Endothelial cell of umbilical vein (primary cell): ENCODE measurements around the gene SMAD5. TPM values are rescaled to one million over a fixed set of nuclear protein-coding genes. Genes with fewer than 3 reads are reported as not detected.

Experiments used
- BruUV-seq: library from RNA; stranded (reverse); fragments of 400-500 nt; replicated peaks from 2 replicates; lab custom pipeline; 2021; lab: Mats Ljungman, UMichigan
- CTCF ChIA-PET: fragments of 300-600, 350-600 bp; sonication (Branson Sonifier 250); formaldehyde crosslinking; loops from one replicate; lab custom pipeline; 2021; ENCODE audit warnings: antibody characterized with exemption, inconsistent platforms; lab: Charles Lee
- POLR2A ChIA-PET: fragments of 300-600, 350-600 bp; sonication (Branson Sonifier 250); formaldehyde crosslinking; loops from one replicate; lab custom pipeline; 2021; ENCODE audit warnings: antibody characterized with exemption, inconsistent platforms; lab: Charles Lee
- DNase-seq: peaks from one replicate; pipeline ENCODE4 v3.0.0-alpha.2; 2011; ENCODE audit warnings: low read depth, low spot score
- FAIRE-seq: peaks from 2 replicates; lab custom pipeline; 2011; peaks lifted over from hg19 to GRCh38; lab: Jason Lieb, UNC
- H2AFZ ChIP-seq: 2 replicates; pipeline ENCODE4 v1.6.0; 2012; ENCODE audit warnings: low read depth, low read length, control low read depth, inconsistent platforms
- H3K27ac ChIP-seq: 2 replicates; pipeline ENCODE4 v1.5.1; 2011; ENCODE audit warnings: low read depth, mild to moderate bottlenecking, control low read depth, low read length, moderate library complexity; ENCODE audit not compliant: insufficient read depth
- H3K27me3 ChIP-seq, 2 experiments: 2 replicates each; pipeline versions ENCODE4 v1.6.0 to v1.6.1; 2011; ENCODE audit warnings: low read length in 2 of 2, mixed read lengths in 1 of 2; ENCODE audit not compliant: control insufficient read depth in 2 of 2, insufficient read depth in 2 of 2
- H3K36me3 ChIP-seq, 2 experiments: 2 replicates in 1 of 2; 3 replicates in 1 of 2; pipeline ENCODE4 v1.5.1; 2011; ENCODE audit warnings: low read length in 2 of 2, mild to moderate bottlenecking in 1 of 2, moderate library complexity in 1 of 2; ENCODE audit not compliant: control insufficient read depth in 2 of 2, insufficient read depth in 2 of 2; ENCODE audit errors: extremely low read depth in 1 of 2
- H3K4me1 ChIP-seq: 3 replicates; pipeline ENCODE4 v1.5.1; 2011; ENCODE audit warnings: mild to moderate bottlenecking, low read length; ENCODE audit not compliant: control insufficient read depth, insufficient read depth; ENCODE audit errors: extremely low read depth
- H3K4me2 ChIP-seq: 2 replicates; pipeline ENCODE4 v1.6.1; 2011; ENCODE audit warnings: low read length, control low read depth, mixed read lengths; ENCODE audit not compliant: insufficient read depth
- H3K4me3 ChIP-seq, 3 experiments: fragments of 200-600 bp in 1 of 3; sonication (generic), shearing (Covaris generic) in 1 of 3; replicated peaks in 1 of 3; 2 replicates each; pipeline ENCODE4 v1.5.1; 2011 to 2016; ENCODE audit warnings: control low read depth in 3 of 3, low read length in 3 of 3, mild to moderate bottlenecking in 2 of 3, inconsistent platforms in 1 of 3, low read depth in 1 of 3, moderate library complexity in 1 of 3; ENCODE audit not compliant: insufficient read depth in 1 of 3
- H3K79me2 ChIP-seq: 2 replicates; pipeline ENCODE4 v1.6.0; 2012; ENCODE audit warnings: low read length, inconsistent platforms; ENCODE audit not compliant: control insufficient read depth, insufficient read depth
- H3K9ac ChIP-seq: replicated peaks from 2 replicates; pipeline ENCODE3; 2011; ENCODE audit warnings: low read length, control low read depth; ENCODE audit not compliant: insufficient read depth; ENCODE audit errors: extremely low read depth
- H3K9me1 ChIP-seq: replicated peaks from 3 replicates; pipeline ENCODE4 v1.6.0; 2011; ENCODE audit warnings: mild to moderate bottlenecking, low read length; ENCODE audit not compliant: control insufficient read depth, insufficient read depth; ENCODE audit errors: extremely low read depth
- H3K9me3 ChIP-seq: replicated peaks from 2 replicates; pipeline ENCODE4 v1.5.1; 2012; ENCODE audit warnings: low read length, inconsistent platforms; ENCODE audit not compliant: control insufficient read depth, insufficient read depth
- H4K20me1 ChIP-seq: replicated peaks from 2 replicates; pipeline ENCODE3; 2011; ENCODE audit warnings: mild to moderate bottlenecking, low read length; ENCODE audit not compliant: control insufficient read depth, insufficient read depth; ENCODE audit errors: extremely low read depth
- CTCF ChIP-seq, 2 donors: IDR thresholded peaks; 1 replicate in 1 of 2; 2 replicates in 1 of 2; pipeline ENCODE4 v1.5.1; 2011; ENCODE audit warnings: low read length in 2 of 2, mild to moderate bottlenecking in 2 of 2, moderate library complexity in 2 of 2, control low read depth in 1 of 2, inconsistent platforms in 1 of 2, low read depth in 1 of 2; ENCODE audit not compliant: insufficient read depth in 1 of 2; ENCODE audit errors: extremely low read depth in 1 of 2
- EZH2 ChIP-seq: IDR thresholded peaks from 2 replicates; pipeline ENCODE4 v1.6.1; 2012; ENCODE audit warnings: borderline replicate concordance, low read depth, mild to moderate bottlenecking, moderate library complexity, low read length, inconsistent platforms; ENCODE audit not compliant: severe bottlenecking
- FOS ChIP-seq: IDR thresholded peaks from 2 replicates; pipeline ENCODE4 v1.6.1; 2011; ENCODE audit warnings: mild to moderate bottlenecking, low read length, moderate library complexity, borderline replicate concordance; ENCODE audit not compliant: insufficient read depth
- GATA2 ChIP-seq: IDR thresholded peaks from 2 replicates; pipeline ENCODE4 v1.7.0; 2011; ENCODE audit warnings: low read depth, mild to moderate bottlenecking, moderate library complexity, mixed read lengths, low read length; ENCODE audit not compliant: insufficient read length, insufficient read depth
- JUN ChIP-seq: IDR thresholded peaks from 2 replicates; pipeline ENCODE4 v1.6.1; 2011; ENCODE audit warnings: borderline replicate concordance, low read depth; ENCODE audit not compliant: insufficient read length, insufficient read depth
- MAX ChIP-seq: IDR thresholded peaks from 2 replicates; pipeline ENCODE4 v1.6.1; 2011; ENCODE audit not compliant: insufficient read depth, insufficient read length
- MYC ChIP-seq: IDR thresholded peaks from one replicate; pipeline ENCODE4 v1.6.1; 2011; ENCODE audit warnings: mild to moderate bottlenecking, low read depth, low read length
- POLR2A ChIP-seq: IDR thresholded peaks from 2 replicates; pipeline ENCODE4 v1.6.1; 2012; ENCODE audit warnings: low read depth, mild to moderate bottlenecking, control low read depth, low read length
- POLR2AphosphoS5 ChIP-seq: IDR thresholded peaks from 2 replicates; pipeline ENCODE4 v1.6.1; 2012; ENCODE audit warnings: low read depth, mild to moderate bottlenecking, control low read depth, low read length, moderate library complexity; ENCODE audit not compliant: insufficient read depth
- dilution Hi-C: fragments of 300-500 bp; cut with MboI; formaldehyde crosslinking; loops from one replicate; pipeline ENCODE4 v1.15.0; 2019; ENCODE audit warnings: low sequenced_read_pairs; ENCODE audit not compliant: extremely low pct_ligation_motif_present
- intact Hi-C: fragments of 100-400 bp; cut with micrococcal nuclease; formaldehyde crosslinking; loops from one replicate; pipeline ENCODE4 v1.10.0; 2022
- polyA plus RNA-seq, 4 experiments: library from polyadenylated mRNA; depleted of rRNA in 3 of 4; stranded (reverse) in 3 of 4; unstranded in 1 of 4; fragments of >200 nt; gene quantifications; 2 replicates each; pipeline versions ENCODE4 v1.2.1 to v1.2.3, GENCODE V29; 2011 to 2012; ENCODE audit warnings: missing spikeins in 1 of 4
- total RNA-seq: library from RNA; stranded (reverse); gene quantifications from 2 replicates; pipeline ENCODE4 v1.2.3, GENCODE V29; 2021

Gene SMAD5
- total and polyA plus RNA-seq, 2 donors (not counting 3 experiments of a cell fraction or from before 2014, with no cell fraction given), result 26.0 to 66.0 TPM

GRCh38 chr5:136135536-136135935 lies 2.9 kb downstream of the SMAD5 start:
- H3K9me1 ChIP-seq, result peaks cover 5% of the 10 kb centered on the region
- no peak overlapping the region for H3K27ac ChIP-seq
- ChIA-PET CTCF (interaction anchor here (1.3 kb wide), 1 partner anchor 13 kb away, joined by 5 read pairs; no protein-coding TSS in a partner anchor), POLR2A (no interaction called here)
- intact Hi-C loops, result no loop called here
- DNase-seq (no peak), FAIRE-seq (no peak)
- peaks cover 15% of the 10 kb centered on the region for H3K4me1 ChIP-seq
- peaks cover 76% of the 10 kb centered on the region for H3K79me2 ChIP-seq
- no peaks in the 10 kb centered on the region for H3K36me3 ChIP-seq
- H3K9me3 ChIP-seq, result no peaks in the 10 kb centered on the region
- H3K4me3 ChIP-seq, result no peak overlapping the region
- peaks cover 0 to under 1% of the 10 kb centered on the region in 2 experiments for H3K27me3 ChIP-seq
- no peak overlapping the region for H3K4me2 ChIP-seq
- H2AFZ ChIP-seq, result no peak overlapping the region
- dilution Hi-C loops, result no loop called here
- no peak for TF ChIP-seq MAX
- no peak for TF ChIP-seq GATA2
- TF ChIP-seq POLR2AphosphoS5, result no peak
- no peak for TF ChIP-seq MYC
- TF ChIP-seq POLR2A, result no peak
- no peak for TF ChIP-seq JUN
- TF ChIP-seq FOS, result no peak
- TF ChIP-seq EZH2, result no peak
- no peak for TF ChIP-seq CTCF (IDR thresholded peaks at IDR 0.05; ENCODE audit: extremely low read depth in 1 of 2, insufficient read depth in 1 of 2, low read depth in 1 of 2, low read length in 2 of 2)
- BruUV-seq, result no TSS peak
- H4K20me1 ChIP-seq, result peaks cover 25% of the 10 kb centered on the region
- H3K9ac ChIP-seq, result no peak overlapping the region
